ENCODE data around the gene CASTOR1. TPM values are rescaled to one million over a fixed set of nuclear protein-coding genes. Genes with fewer than 3 reads are reported as not detected.
"Not testable (repeated sequence)": the region's sequence is repeated elsewhere in the genome, so short reads cannot be mapped to it uniquely, and the experiment has no call there.

CASTOR1 gene
- total RNA-seq = 10 to 100 TPM; 27.2 to 33.2 TPM

DNA sequence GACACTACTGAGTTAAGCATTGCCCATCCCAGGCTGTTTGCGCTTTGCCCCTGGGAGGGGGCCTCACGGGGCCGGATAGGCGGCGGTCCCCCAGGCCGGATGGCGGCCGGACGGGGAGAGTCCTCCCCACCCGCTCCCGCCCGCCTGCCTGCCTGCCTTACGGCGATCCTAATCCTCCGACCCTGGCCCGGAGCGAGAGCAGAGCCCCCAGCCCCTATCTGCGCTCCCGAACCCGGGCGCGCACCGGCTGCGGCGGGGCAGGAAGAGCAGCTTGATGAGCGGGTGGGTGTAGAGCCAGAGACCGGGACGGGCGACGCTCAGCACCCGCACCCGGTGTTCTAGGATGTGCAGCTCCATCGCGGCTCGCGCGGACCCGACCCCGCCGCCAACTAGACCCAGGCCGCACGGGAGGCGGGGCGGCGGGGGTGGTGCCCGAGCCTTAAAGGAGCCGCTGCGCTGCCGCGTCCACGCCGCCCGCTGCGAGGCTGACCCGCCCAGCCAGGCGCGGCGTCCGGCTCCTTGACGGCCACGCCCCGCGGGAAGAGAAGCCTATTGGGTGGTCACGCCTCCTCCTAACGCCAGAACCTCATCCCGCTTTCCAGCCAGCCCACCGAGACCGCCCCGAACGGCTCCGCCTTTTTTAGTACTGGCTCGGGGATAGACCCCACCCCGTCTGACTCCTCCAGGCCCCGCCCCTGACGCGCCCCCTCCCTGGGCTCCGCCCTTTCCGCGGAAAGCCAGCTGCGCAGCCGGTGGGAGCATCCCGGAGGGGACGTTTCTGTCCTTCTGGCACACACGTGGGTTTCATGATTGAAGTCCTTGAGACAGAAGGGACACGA, at the start of gene CASTOR1:
Gene CASTOR1 (minus strand): TSS at position 365 of the 839 bp plus-strand sequence. CDS start 8 bp downstream, at position 357.
- DNase-seq (ENCODE audit: low spot score) = peak; percentile 99
- H3K27ac ChIP-seq = peak within 1 kb of the TSS; percentile 88 to 95
- peak; percentile 85 for TF ChIP-seq POLR2AphosphoS5 (IDR thresholded peaks at IDR 0.05)
- TF ChIP-seq, protein P1, sequence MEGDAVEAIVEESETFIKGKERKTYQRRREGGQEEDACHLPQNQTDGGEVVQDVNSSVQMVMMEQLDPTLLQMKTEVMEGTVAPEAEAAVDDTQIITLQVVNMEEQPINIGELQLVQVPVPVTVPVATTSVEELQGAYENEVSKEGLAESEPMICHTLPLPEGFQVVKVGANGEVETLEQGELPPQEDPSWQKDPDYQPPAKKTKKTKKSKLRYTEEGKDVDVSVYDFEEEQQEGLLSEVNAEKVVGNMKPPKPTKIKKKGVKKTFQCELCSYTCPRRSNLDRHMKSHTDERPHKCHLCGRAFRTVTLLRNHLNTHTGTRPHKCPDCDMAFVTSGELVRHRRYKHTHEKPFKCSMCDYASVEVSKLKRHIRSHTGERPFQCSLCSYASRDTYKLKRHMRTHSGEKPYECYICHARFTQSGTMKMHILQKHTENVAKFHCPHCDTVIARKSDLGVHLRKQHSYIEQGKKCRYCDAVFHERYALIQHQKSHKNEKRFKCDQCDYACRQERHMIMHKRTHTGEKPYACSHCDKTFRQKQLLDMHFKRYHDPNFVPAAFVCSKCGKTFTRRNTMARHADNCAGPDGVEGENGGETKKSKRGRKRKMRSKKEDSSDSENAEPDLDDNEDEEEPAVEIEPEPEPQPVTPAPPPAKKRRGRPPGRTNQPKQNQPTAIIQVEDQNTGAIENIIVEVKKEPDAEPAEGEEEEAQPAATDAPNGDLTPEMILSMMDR (IDR thresholded peaks at IDR 0.05) = peak in 2 of 4 experiments; percentile 15 to 30
- peak; percentile 91 for TF ChIP-seq POLR2A (IDR thresholded peaks at IDR 0.05)
- no peaks in the 10 kb centered on the region for H3K27me3 ChIP-seq (replicated peaks; ENCODE audit: insufficient read depth)
- peaks cover 0 to 10% of the 10 kb centered on the region in 2 donors for H3K36me3 ChIP-seq
- H3K4me1 ChIP-seq (replicated peaks) = peaks cover 21% of the 10 kb centered on the region
- H3K9me3 ChIP-seq = no peaks in the 10 kb centered on the region
- under 1% methylated on average over 61 of the region's 85 CpGs for WGBS
- intact Hi-C loops (cut with DNase I) = loop anchor here (2.0 kb wide), 2 partner anchors 37 to 67 kb away; partner anchors contain the start of genes CCDC157, SF3A1 and TBC1D10A
- peak within 1 kb of the TSS; percentile 51 to 89 for H3K4me3 ChIP-seq

DNA sequence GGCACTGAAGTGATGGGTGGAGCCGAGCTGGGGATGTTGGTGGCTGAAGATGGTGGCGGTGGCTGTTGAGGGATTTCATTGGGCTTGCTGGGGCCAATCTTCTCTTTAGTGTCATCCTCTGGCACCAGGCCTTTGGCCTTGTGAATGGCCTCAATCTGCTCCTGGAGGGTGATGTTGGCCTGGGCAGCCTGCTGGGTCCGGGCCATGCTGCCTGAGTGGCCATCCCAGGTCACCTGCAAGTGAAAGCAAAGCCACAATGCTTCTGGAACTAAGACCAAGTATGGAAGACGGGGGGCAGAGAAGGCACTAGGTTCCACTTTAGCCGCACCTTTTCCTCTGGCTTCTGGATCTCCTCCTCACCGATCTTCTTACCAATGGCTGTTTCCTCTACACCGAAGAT, 49.5 kb upstream of the CASTOR1 start:
- Histone ChIP-seq H3K9me3 (no peaks in the 10 kb centered on the region), H3K27me3 (replicated peaks; ENCODE audit: insufficient read depth) (no peaks in the 10 kb centered on the region), H3K4me1 (replicated peaks) (no peaks in the 10 kb centered on the region), H3K36me3 (peaks cover 64 to 90% of the 10 kb centered on the region in 2 donors), H3K27ac (no peak overlapping the region), H3K4me3 (no peak overlapping the region)
- 97% methylated on average over 7 of the region's 7 CpGs for WGBS
- TF ChIP-seq POLR2A (IDR thresholded peaks at IDR 0.05) (no peak), POLR2AphosphoS5 (IDR thresholded peaks at IDR 0.05) (no peak)
- TF ChIP-seq, protein P1 (IDR thresholded peaks at IDR 0.05) = no peak
- intact Hi-C loops (cut with DNase I) = no loop called here
- no peak for DNase-seq (ENCODE audit: low spot score)

DNA sequence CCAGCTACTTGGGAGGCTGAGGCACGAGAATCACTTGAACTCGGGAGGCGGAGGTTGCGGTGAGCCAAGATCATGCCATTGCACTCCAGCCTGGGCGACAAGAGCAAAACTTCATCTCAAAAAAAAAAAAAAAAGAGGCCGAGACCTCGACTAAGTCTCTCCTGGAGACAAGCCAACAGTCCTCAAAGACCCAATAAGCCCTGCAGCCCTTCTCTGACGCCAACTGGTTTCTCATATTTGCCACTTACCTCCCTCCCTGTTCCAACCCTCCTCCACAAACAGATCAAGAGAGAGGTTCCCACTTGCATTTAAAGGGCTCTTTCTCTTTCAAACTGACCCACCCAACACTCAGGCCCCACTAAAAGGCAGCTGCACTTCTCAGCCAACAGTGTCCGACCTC, 49.0 kb upstream of the CASTOR1 start:
- H3K36me3 ChIP-seq = peaks cover 63 to 91% of the 10 kb centered on the region in 2 donors
- 88% methylated on average over 9 of the region's 9 CpGs for WGBS
- H3K27ac ChIP-seq; H3K4me3 ChIP-seq; H3K4me1 ChIP-seq (replicated peaks); H3K27me3 ChIP-seq (replicated peaks; ENCODE audit: insufficient read depth); H3K9me3 ChIP-seq; DNase-seq (ENCODE audit: low spot score); intact Hi-C loops (cut with DNase I): not testable (repeated sequence)

DNA sequence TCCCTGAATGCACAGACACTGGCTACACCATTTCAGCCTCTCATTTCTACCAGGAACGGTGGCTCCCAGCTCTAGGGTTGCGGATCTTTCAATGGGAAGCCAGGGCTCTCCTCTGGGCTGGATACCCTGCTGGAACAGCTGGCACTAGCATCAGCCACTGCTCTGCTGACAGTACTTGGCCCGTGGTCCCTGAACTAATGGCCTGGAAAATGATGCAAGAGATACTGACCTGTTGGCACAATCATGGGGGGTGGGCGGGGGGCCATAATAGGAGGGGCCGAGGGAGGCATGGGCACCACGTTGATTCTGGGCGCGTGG, 48.1 kb upstream of the CASTOR1 start:
- H3K4me1 ChIP-seq (replicated peaks) = no peaks in the 10 kb centered on the region
- H3K9me3 ChIP-seq = no peaks in the 10 kb centered on the region
- no peaks in the 10 kb centered on the region for H3K27me3 ChIP-seq (replicated peaks; ENCODE audit: insufficient read depth)
- TF ChIP-seq, protein P1 (IDR thresholded peaks at IDR 0.05) = no peak
- TF ChIP-seq POLR2A (IDR thresholded peaks at IDR 0.05) = no peak
- TF ChIP-seq POLR2AphosphoS5 (IDR thresholded peaks at IDR 0.05) = no peak
- peaks cover 55 to 87% of the 10 kb centered on the region in 2 donors for H3K36me3 ChIP-seq
- WGBS = 90% methylated on average over 8 of the region's 8 CpGs
- no peak for DNase-seq (ENCODE audit: low spot score)
- H3K27ac ChIP-seq = no peak overlapping the region
- intact Hi-C loops (cut with DNase I) = no loop called here
- H3K4me3 ChIP-seq = no peak overlapping the region

DNA sequence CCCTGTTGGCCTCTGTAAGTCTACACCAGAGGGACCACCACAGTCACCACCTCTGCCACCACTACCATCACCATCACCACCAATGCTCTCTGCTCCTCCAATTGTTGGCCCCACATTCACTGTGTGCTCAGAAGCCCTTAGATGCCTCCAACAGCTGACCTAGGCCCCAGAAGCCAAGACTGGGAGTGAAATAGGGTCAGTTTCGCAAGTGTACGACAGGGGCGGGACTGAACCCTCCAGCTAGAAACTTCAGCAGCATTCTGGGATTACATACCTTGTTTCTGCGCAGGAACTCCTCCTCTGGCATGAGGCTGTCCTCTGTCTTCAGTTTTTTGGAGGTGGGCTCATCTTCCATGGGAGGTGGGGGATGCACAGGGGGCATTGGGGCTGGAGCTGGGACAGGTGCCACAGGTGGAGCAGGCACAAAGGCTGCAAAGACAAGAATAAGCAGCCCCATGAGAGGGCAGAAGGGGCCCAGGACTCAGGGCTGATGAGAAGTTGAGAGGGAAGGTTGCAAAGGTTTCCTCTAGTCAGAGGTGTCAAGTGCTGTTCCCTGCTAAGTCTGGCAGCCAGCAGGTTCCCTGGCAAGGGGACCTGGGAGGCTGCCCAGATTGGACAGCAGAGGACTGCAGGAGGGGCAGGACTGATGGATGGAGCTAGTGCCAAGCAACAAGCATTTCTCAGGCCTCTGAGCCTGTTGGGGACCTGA, 47.6 kb upstream of the CASTOR1 start:
- Histone ChIP-seq H3K27ac (no peak overlapping the region), H3K4me1 (replicated peaks) (no peaks in the 10 kb centered on the region), H3K27me3 (replicated peaks; ENCODE audit: insufficient read depth) (no peaks in the 10 kb centered on the region), H3K4me3 (no peak overlapping the region), H3K36me3 (peaks cover 50 to 82% of the 10 kb centered on the region in 2 donors), H3K9me3 (no peaks in the 10 kb centered on the region)
- intact Hi-C loops (cut with DNase I) = no loop called here
- 100% methylated on average over 4 of the region's 4 CpGs for WGBS
- TF ChIP-seq, protein P1 (IDR thresholded peaks at IDR 0.05) = no peak
- TF ChIP-seq POLR2AphosphoS5 (IDR thresholded peaks at IDR 0.05) (no peak), POLR2A (IDR thresholded peaks at IDR 0.05) (no peak)
- DNase-seq (ENCODE audit: low spot score) = no peak
